Measurements from ENCODE around the gene NHERF2.

- TF ChIP-seq POLR2AphosphoS5 (IDR thresholded peaks at IDR 0.05; ENCODE audit: low read depth) (no peak), CTCF (conservative IDR thresholded peaks at IDR 0.05; ENCODE audit: low read depth in 2 of 2) (no peak), ETS1 (IDR thresholded peaks at IDR 0.05) (no peak), EZH2 (IDR thresholded peaks at IDR 0.05; ENCODE audit: low read depth, unreplicated experiment) (no peak), EZH2phosphoT487 (IDR thresholded peaks at IDR 0.05; ENCODE audit: unreplicated experiment) (no peak), NANOG (IDR thresholded peaks at IDR 0.05; ENCODE audit: borderline replicate concordance) (no peak), ZNF331 (CRISPR knock-in tag; IDR thresholded peaks at IDR 0.05; ENCODE audit: low read depth) (no peak), CREB1 (CRISPR knock-in tag; IDR thresholded peaks at IDR 0.05; ENCODE audit: low read depth) (no peak)
These were observed 18.0 kb upstream of the NHERF2 start for GRCh38 chr16:2008631-2009163.
